Effector memory CD4-positive, alpha-beta T cell (primary cell): ENCODE measurements around the gene ANKS3.

Experiments
- DNase-seq, 3 donors: peaks; one replicate each; pipeline ENCODE4 v3.0.0-alpha.2; 2020
- H3K27ac ChIP-seq: 2 replicates; pipeline ENCODE4 v1.7.0; 2013; ENCODE audit warnings: mild to moderate bottlenecking, low read length, moderate library complexity; ENCODE audit not compliant: insufficient read depth, poor library complexity, severe bottlenecking
- H3K27me3 ChIP-seq: replicated peaks from 2 replicates; pipeline ENCODE4 v1.7.0; 2013; ENCODE audit warnings: mild to moderate bottlenecking, low read length; ENCODE audit not compliant: insufficient read depth, control insufficient read depth, poor library complexity, severe bottlenecking
- H3K36me3 ChIP-seq: 2 replicates; pipeline ENCODE4 v1.7.0; 2013; ENCODE audit warnings: mild to moderate bottlenecking, low read length, moderate library complexity; ENCODE audit not compliant: control insufficient read depth, insufficient read depth
- H3K4me1 ChIP-seq: 2 replicates; pipeline ENCODE4 v1.7.0; 2013; ENCODE audit warnings: low read length, mild to moderate bottlenecking; ENCODE audit not compliant: control insufficient read depth, insufficient read depth, poor library complexity, severe bottlenecking
- H3K4me3 ChIP-seq: 2 replicates; pipeline ENCODE4 v1.7.0; 2013; ENCODE audit warnings: low read length, low read depth, mild to moderate bottlenecking; ENCODE audit not compliant: insufficient read depth, poor library complexity, severe bottlenecking
- H3K9me3 ChIP-seq: 2 replicates; pipeline ENCODE4 v1.7.0; 2013; ENCODE audit warnings: mild to moderate bottlenecking, low read length, moderate library complexity; ENCODE audit not compliant: control insufficient read depth

The ANKS3 gene

DNA sequence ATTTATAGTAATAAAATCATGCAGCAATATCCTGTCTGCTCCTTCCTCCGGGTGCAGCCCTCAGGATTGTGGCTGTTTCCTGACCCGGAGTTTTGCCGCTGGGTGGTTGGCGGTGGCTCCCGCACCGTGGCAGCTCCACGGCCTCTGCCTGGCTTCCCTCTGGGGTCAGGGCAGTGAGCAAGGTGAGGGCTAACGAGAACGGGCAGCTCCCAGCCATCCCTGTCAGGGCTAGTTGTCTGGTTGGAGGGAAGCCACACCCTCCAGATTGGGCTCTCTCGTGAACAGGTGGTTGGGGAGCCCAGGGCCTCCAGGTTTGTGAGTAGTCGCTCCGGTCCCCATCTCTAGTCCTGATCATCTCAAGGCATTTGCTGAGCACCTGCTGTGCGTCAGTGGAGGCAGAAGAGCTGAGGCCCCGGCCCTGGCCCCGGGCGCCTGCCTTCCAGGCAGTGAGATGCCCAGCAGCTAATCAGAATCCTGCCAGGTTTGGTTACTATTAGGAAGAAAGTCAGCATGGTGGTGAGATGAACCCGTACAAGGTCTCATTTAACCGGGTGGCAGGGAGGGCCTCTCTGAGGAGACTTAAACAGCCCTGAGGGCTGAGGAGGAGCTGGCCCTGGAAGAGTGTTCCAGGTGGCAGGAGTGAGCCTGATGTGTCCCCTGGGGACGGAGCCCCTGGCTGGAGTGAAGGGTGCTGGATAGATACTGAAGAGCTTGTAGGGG is 43.0 kb downstream of the ANKS3 start:
- Histone ChIP-seq H3K27me3 (no peaks in the 10 kb centered on the region), H3K4me3 (no peak overlapping the region), H3K4me1 (peaks cover 20% of the 10 kb centered on the region), H3K36me3 (peaks cover 29% of the 10 kb centered on the region), H3K9me3 (no peaks in the 10 kb centered on the region), H3K27ac (no peak overlapping the region)
- no peak for DNase-seq

DNA sequence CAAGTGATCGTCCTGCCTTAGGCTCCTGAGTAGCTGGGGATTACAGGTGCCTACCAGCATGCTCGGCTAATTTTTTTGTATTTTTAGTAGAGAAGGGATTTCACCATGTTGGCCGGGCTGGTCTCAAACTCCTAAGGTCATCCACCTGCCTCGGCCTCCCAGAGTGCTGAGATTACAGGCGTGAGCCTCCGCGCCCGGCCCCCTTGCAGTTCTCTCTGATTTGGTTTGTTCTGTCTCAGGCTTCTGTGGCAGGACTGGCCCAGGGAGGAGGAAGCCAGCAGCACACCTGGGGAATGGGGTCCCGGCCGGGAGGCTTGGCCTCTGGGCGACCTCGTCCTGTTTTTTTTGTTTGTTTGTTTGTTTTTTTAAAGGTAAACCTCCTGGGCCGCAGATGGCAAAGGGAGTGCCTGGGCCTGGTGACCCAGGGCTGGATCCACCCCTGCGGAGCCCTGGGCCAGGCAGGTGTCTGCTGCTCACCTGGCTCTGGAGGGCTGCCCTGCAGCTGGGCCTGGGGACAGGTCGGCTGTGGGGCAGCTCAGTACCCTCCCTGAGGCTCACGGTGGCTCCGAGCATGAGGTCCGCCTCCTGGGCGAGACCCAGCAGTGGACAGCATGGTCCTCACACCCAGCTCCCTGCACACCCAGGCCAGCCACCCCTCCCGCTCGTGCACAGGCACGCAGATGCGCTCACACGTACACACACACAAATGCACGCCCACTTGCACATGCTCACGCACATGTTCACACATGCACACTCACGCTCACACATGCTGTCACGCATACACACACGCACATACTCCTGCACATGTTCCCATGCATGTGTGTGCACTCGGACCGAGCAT is 44.0 kb downstream of the ANKS3 start:
- no peak overlapping the region for H3K27ac ChIP-seq
- H3K4me3 ChIP-seq = no peak overlapping the region
- DNase-seq = no peak
- no peaks in the 10 kb centered on the region for H3K27me3 ChIP-seq
- H3K9me3 ChIP-seq = no peaks in the 10 kb centered on the region
- peaks cover 20% of the 10 kb centered on the region for H3K4me1 ChIP-seq
- peaks cover 25% of the 10 kb centered on the region for H3K36me3 ChIP-seq

DNA sequence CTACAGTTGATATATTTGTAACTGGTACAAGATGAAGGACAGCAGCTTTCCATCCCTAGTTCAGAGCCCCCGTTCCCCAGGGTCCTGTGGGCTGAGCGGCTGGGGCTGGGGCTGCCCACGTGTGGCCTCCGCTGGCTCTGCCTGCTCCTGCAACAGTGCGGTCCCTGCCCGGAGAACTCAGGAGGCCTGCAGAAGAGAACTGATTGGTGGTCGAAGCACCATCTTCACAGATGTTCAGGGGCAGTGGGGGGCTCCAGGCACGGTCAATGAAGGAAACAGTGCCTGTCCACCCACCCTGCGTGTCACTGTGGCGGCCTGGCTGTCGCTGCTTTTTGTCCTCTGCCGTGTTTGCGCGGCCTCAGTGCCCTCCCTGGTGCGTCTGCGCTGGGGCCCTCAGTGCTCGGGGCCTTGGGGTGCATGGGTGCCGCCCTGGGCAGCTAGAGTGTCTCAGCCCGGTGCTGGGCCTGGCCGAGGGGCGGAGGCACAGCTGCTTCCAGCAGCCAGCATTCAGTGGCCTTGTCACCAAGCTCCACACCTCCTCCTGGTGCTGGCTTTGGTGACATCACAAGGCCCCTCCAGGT is 44.9 kb downstream of the ANKS3 start:
- H3K4me1 ChIP-seq = peaks cover 12% of the 10 kb centered on the region
- H3K27me3 ChIP-seq = no peaks in the 10 kb centered on the region
- DNase-seq = no peak
- no peak overlapping the region for H3K27ac ChIP-seq
- H3K4me3 ChIP-seq = no peak overlapping the region
- H3K36me3 ChIP-seq = peaks cover 32% of the 10 kb centered on the region
- H3K9me3 ChIP-seq = no peaks in the 10 kb centered on the region

DNA sequence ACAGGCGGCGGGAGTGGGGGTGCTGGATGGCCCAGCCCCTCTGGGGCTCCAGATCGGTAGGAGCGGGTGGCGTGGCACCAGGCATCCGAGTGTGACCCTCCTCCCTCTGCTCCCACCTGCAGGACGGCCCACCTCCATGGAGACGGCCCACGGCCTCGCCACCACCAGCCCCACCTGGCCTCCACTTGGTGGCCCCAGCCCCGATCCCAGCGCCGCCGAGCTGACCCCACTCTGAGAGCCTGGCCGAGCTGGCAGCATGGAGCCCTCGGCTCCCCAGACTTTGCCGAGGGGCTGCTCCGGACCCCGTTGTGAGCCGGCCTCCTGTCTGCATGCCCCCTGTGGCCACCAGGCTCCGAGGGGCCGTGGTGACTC is 45.4 kb downstream of the ANKS3 start:
- H3K27me3 ChIP-seq = no peaks in the 10 kb centered on the region
- H3K9me3 ChIP-seq = no peaks in the 10 kb centered on the region
- H3K4me3 ChIP-seq = no peak overlapping the region
- no peak overlapping the region for H3K27ac ChIP-seq
- peaks cover 37% of the 10 kb centered on the region for H3K36me3 ChIP-seq
- no peak for DNase-seq
- peaks cover 10% of the 10 kb centered on the region for H3K4me1 ChIP-seq

DNA sequence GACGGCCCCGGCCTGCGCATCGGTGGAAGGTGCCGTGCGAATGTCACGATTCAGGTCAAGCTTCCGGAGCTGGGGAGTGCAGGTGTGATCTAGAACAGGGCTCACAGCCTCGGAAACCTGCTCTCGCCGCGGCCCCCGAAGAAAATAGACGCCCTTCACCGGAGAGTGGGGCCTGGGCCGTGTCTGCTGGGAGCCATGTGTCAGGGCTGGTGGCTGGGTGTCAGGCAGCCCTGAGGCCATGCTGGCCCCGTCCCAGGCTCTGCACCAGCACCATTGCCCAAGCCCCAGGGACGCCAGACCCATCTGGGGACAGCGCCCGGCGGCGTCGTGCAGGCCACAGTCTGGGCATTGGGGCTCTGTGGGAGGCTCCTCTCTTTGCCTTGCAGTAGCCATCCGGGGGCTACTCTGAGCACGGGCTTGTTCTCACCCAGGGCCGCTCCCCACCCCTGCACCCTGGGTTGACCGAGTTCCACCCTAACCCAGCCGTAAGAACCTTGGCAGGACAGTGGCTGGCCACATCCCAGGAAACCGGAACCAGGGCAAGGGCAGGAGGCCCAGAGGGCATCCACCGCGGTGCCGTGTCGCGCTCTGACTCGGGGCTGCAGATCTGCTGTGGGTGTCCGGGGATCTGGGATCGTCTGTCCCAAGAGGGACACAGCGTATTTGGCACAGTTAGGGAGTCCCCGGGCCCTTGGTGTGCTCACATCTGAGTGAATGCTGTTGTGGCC is 46.0 kb downstream of the ANKS3 start:
- Histone ChIP-seq H3K27ac (no peak overlapping the region), H3K4me1 (peaks cover 10% of the 10 kb centered on the region), H3K36me3 (peaks cover 42% of the 10 kb centered on the region), H3K4me3 (no peak overlapping the region), H3K27me3 (no peaks in the 10 kb centered on the region), H3K9me3 (no peaks in the 10 kb centered on the region)
- DNase-seq = no peak

DNA sequence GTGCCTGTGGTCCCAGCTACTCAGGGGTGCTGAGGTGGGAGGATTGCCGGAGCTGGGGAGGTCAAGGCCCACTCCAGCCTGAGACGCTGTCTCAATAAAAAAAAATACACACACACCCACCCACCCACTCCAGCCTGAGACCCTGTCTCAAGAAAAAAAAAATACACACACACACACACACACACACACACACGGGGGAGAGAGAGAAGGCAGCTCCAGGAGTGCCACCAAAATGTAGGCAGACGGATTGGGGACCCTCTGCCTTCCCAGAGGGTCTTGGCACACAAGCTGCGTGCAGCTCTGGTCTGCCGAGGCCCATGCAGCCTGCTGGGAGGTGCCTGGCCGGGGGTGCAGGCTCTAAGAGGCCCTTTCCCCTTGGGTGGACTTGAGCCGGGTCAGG is 46.7 kb downstream of the ANKS3 start:
- Histone ChIP-seq H3K9me3 (no peaks in the 10 kb centered on the region), H3K4me3 (no peak overlapping the region), H3K27me3 (no peaks in the 10 kb centered on the region), H3K4me1 (peaks cover 3% of the 10 kb centered on the region), H3K36me3 (peaks cover 47% of the 10 kb centered on the region), H3K27ac (no peak overlapping the region)
- DNase-seq = no peak

DNA sequence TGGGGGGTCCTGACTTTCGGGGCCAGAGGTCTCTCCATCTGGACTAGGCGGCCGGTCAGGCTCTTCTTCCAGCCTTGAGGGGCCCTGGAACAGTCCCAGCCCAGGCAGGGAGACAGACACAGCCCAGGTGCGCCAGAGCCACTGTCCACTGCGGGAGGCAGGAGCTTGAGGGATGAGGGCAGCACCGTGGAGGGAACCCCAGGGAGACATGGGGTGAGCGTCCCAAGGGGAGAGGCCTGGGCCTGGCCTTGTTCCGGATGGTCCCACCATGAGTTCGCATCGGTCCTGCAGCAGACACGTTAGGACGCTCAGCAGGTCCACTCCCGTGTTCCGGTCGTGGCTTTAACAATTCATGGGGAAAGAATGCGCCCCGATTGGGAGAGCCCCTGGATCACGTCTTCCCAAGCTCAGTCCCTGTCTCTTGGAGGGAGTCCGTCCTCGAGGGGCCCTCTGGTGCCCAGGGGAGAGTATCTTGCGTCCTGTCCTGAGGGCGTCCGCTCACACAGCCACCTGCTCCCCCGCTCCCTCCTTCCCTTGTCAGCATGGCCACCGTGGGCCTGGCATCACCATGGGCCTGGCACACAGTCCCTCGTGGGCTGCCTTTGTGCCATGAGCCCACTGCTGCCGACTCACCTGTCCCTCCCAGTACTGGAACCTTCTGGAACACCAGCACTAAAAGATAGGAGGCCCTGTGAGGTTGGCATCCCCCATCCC is 47.4 kb downstream of the ANKS3 start:
- DNase-seq = no peak
- Histone ChIP-seq H3K36me3 (peaks cover 53% of the 10 kb centered on the region), H3K27me3 (no peaks in the 10 kb centered on the region), H3K4me3 (no peak overlapping the region), H3K27ac (no peak overlapping the region), H3K9me3 (no peaks in the 10 kb centered on the region), H3K4me1 (no peaks in the 10 kb centered on the region)

DNA sequence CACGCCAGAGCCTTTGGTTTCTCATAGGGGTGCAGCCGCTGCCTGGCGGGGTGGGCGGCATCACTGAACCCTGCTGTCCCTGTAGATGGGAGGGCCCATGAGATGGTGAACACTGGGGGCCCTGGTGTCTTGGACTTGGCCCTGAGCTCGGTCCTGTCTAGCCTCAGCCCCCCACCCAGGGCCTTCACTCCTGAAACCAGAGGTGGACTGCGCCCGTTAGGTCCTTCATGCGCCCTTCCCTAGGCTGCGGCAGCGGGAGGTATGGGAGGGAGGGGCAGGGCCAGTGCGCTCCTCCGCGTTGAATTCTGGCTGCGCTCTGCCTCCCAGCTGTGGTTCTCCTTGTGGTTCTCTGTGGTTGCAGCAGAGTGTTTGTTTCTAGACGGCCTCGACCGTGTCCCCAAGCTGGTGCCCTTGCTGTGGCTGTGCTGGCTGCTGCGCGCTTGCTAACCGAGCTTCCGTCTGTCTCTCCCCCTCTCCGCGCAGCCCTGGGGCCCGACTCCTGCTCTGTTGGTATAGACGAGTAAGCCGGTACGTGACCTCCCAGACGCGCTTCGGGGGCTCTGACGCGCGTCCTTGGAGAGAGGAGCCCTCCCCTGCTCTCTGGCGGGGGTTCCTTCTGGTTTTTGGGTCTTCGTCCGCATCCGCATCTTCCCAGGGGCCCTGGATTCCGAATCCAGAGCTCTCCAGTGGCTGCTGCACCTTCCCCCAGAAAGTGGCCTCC is 48.1 kb downstream of the ANKS3 start:
- Histone ChIP-seq H3K4me1 (no peaks in the 10 kb centered on the region), H3K27ac (no peak overlapping the region), H3K27me3 (no peaks in the 10 kb centered on the region), H3K4me3 (no peak overlapping the region), H3K9me3 (no peaks in the 10 kb centered on the region), H3K36me3 (peaks cover 53% of the 10 kb centered on the region)
- DNase-seq = no peak

DNA sequence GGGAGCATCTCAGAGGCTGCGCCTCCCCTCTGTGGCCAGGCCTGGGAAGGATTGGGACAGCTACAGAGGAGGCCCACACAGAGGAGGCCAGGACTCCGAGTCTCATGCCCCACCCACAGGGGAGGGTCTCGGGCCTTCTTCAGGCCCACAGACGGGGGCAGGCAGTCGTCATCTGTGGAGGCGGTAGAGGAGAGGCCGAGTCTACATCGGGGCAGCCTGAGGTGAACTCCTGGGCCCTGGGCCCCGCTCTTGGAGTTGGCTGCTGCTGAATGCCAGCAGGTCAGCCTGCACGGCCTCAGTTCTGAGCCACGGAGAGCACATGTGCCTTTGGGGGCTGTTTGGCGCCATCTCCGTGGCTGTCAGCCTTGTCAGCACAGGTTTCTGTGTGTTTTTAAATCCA is 48.8 kb downstream of the ANKS3 start:
- no peak for DNase-seq
- Histone ChIP-seq H3K4me1 (no peaks in the 10 kb centered on the region), H3K9me3 (no peaks in the 10 kb centered on the region), H3K27ac (no peak overlapping the region), H3K27me3 (no peaks in the 10 kb centered on the region), H3K4me3 (no peak overlapping the region), H3K36me3 (peaks cover 53% of the 10 kb centered on the region)
